Stimulated activated CD8-positive, alpha-beta memory T cell treated with anti-CD3 and anti-CD28 coated beads, Interleukin-15, amount 100 ng/mL, for 4 hours (primary cell): ENCODE measurements around the gene SLC30A4.

Experiments
- DNase-seq, 2 donors: peaks; one replicate each; pipeline ENCODE4 v3.0.0-alpha.2; 2020; ENCODE audit warnings: low read depth in 2 of 2

SLC30A4 gene

GRCh38 chr15:45451265-45451664 lies 71.3 kb downstream of the SLC30A4 start:
- no peak for DNase-seq

- no peak for DNase-seq
Observed at GRCh38 chr15:45449916-45450867, 72.4 kb downstream of the SLC30A4 start.

GRCh38 chr15:45449395-45449794 lies 73.2 kb downstream of the SLC30A4 start:
- no peak for DNase-seq

GRCh38 chr15:45448066-45448915 lies 74.3 kb downstream of the SLC30A4 start:
- DNase-seq = no peak

- DNase-seq = no peak
Observed at GRCh38 chr15:45443645-45444044, 78.9 kb downstream of the SLC30A4 start.

GRCh38 chr15:45442507-45443135 lies 79.9 kb downstream of the SLC30A4 start:
- DNase-seq = no peak

GRCh38 chr15:45441686-45442085 lies 80.9 kb downstream of the SLC30A4 start:
- DNase-seq = no peak

- DNase-seq = no peak
Observed at GRCh38 chr15:45441036-45441435, 81.5 kb downstream of the SLC30A4 start.

GRCh38 chr15:45439521-45440260 lies 82.9 kb downstream of the SLC30A4 start:
- no peak for DNase-seq

GRCh38 chr15:45435124-45435903 lies 87.2 kb downstream of the SLC30A4 start:
- DNase-seq = no peak

GRCh38 chr15:45434078-45434567 lies 88.4 kb downstream of the SLC30A4 start:
- DNase-seq = no peak

GRCh38 chr15:45431511-45431910 lies 91.0 kb downstream of the SLC30A4 start:
- no peak for DNase-seq

- peak; percentile 58 to 67 for DNase-seq
Observed at GRCh38 chr15:45429941-45430792, 92.4 kb downstream of the SLC30A4 start.
